Esophagus muscularis mucosa (tissue), 4 donors: ENCODE results near the gene AMFR. TPM values are rescaled to one million over a fixed set of nuclear protein-coding genes. Genes with fewer than 3 reads are reported as not detected.

Experiments
- DNase-seq: peaks from one replicate; pipeline ENCODE4 v3.0.0-alpha.2; 2017; ENCODE audit errors: extremely low spot score
- H3K27ac ChIP-seq, 4 donors: fragments of 200-600 bp; sonication (generic); replicated peaks in 1 of 4; 1 replicate in 3 of 4; 2 replicates in 1 of 4; pipeline ENCODE4 v1.5.1; 2016 to 2019; ENCODE audit warnings: mild to moderate bottlenecking in 1 of 4
- H3K27me3 ChIP-seq, 4 donors: fragments of 200-600 bp; sonication (generic); one replicate each; pipeline versions ENCODE4 v1.5.1 to v1.6.0; 2016 to 2019
- H3K36me3 ChIP-seq, 4 donors: fragments of 200-600 bp; sonication (generic); one replicate each; pipeline ENCODE4 v1.5.1; 2016 to 2019
- H3K4me1 ChIP-seq, 4 donors: fragments of 200-600 bp; sonication (generic); one replicate each; pipeline ENCODE4 v1.5.1; 2016 to 2019
- H3K4me3 ChIP-seq, 4 donors: fragments of 200-600 bp; sonication (generic); 1 replicate in 2 of 4; 2 replicates in 2 of 4; pipeline ENCODE4 v1.5.1; 2016 to 2019; ENCODE audit warnings: mild to moderate bottlenecking in 4 of 4, moderate library complexity in 1 of 4
- H3K9me3 ChIP-seq, 4 donors: fragments of 200-600 bp; sonication (generic); 1 replicate in 3 of 4; 2 replicates in 1 of 4; pipeline ENCODE4 v1.5.1; 2016 to 2019
- EP300 ChIP-seq: sonication (generic); formaldehyde crosslinking; IDR thresholded peaks from one replicate; pipeline ENCODE4 v1.6.1; 2017; ENCODE audit warnings: antibody characterized with exemption
- POLR2A ChIP-seq: fragments of 450-650 bp; IDR thresholded peaks from one replicate; pipeline ENCODE4 v1.6.1; 2017; ENCODE audit warnings: antibody characterized with exemption, moderate library complexity, mild to moderate bottlenecking, low read depth
- POLR2AphosphoS5 ChIP-seq, 2 donors: sonication (generic); formaldehyde crosslinking; IDR thresholded peaks; one replicate each; pipeline ENCODE4 v1.6.1; 2017; ENCODE audit warnings: antibody characterized with exemption in 2 of 2
- WGBS: methylation state at CpG from one replicate; pipeline ENCODE4 v1.1.5; 2018; 5-methylcytosine and 5-hydroxymethylcytosine counted together
- intact Hi-C: fragments of 100-400 bp; cut with DNase I; formaldehyde crosslinking; loops from one replicate; pipeline ENCODE4 v1.15.1; 2023
- total RNA-seq, 4 donors: library from RNA; depleted of rRNA; stranded (reverse); fragments of >200 nt; gene quantifications; one replicate each; pipeline versions ENCODE4 v1.1.0 to v1.2.1, GENCODE V29; 2016
- TF ChIP-seq, protein P1 (sequence below), 3 experiments: fragments of 200-600 bp in 2 of 3; fragments of 450-650 bp in 1 of 3; sonication (generic) in 2 of 3; IDR thresholded peaks; one replicate each; pipeline ENCODE4 v1.5.1; 2017 to 2019; ENCODE audit warnings: antibody characterized with exemption in 3 of 3, mild to moderate bottlenecking in 2 of 3, moderate library complexity in 1 of 3

The AMFR gene
- total RNA-seq, 4 donors from 2014 or later: 150 to 205 (median 179) TPM

DNA sequence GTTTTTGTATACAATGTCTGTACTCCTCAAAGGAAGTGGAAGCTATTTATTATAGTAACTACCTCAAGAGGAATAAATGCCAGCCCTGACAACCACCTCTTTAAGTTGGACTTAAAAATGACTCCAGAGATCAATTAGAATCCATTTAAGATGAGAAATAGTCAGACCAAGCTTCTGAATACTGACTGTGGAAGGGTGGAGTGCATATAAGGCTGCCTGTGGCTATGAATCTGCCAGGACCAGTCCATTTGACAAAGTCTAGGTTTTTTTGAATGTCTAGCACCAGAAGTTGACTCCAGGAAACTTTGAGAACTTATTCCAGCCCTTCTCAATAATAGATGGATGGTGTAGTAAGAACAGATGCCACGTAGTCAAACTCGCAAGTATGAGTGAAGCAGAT, 41.0 kb upstream of the AMFR start:
- intact Hi-C loops: no loop called here
- no peak overlapping the region for H3K4me3 ChIP-seq
- TF ChIP-seq, protein P1, sequence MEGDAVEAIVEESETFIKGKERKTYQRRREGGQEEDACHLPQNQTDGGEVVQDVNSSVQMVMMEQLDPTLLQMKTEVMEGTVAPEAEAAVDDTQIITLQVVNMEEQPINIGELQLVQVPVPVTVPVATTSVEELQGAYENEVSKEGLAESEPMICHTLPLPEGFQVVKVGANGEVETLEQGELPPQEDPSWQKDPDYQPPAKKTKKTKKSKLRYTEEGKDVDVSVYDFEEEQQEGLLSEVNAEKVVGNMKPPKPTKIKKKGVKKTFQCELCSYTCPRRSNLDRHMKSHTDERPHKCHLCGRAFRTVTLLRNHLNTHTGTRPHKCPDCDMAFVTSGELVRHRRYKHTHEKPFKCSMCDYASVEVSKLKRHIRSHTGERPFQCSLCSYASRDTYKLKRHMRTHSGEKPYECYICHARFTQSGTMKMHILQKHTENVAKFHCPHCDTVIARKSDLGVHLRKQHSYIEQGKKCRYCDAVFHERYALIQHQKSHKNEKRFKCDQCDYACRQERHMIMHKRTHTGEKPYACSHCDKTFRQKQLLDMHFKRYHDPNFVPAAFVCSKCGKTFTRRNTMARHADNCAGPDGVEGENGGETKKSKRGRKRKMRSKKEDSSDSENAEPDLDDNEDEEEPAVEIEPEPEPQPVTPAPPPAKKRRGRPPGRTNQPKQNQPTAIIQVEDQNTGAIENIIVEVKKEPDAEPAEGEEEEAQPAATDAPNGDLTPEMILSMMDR (IDR thresholded peaks at IDR 0.05): no peak
- TF ChIP-seq EP300 (no peak), POLR2A (no peak), POLR2AphosphoS5 (IDR thresholded peaks at IDR 0.05) (no peak)
- no peaks in the 10 kb centered on the region for H3K4me1 ChIP-seq
- DNase-seq: no peak
- WGBS: 97% methylated on average over 2 of the region's 2 CpGs
- H3K36me3 ChIP-seq: peaks cover 57 to 95% (median 87%) of the 10 kb centered on the region in 4 donors
- no peak overlapping the region for H3K27ac ChIP-seq
- no peaks in the 10 kb centered on the region for H3K27me3 ChIP-seq
- no peaks in the 10 kb centered on the region for H3K9me3 ChIP-seq

- no peak overlapping the region for H3K27ac ChIP-seq
- no peak overlapping the region for H3K4me3 ChIP-seq
- H3K27me3 ChIP-seq: no peaks in the 10 kb centered on the region
- no peak for DNase-seq
- TF ChIP-seq, protein P1 (IDR thresholded peaks at IDR 0.05): no peak
- TF ChIP-seq POLR2AphosphoS5 (IDR thresholded peaks at IDR 0.05) (no peak), POLR2A (no peak), EP300 (no peak)
- no peaks in the 10 kb centered on the region for H3K4me1 ChIP-seq
- WGBS: 91% methylated on average over 6 of the region's 6 CpGs
- H3K36me3 ChIP-seq: peaks cover 39 to 94% (median 83%) of the 10 kb centered on the region in 4 donors
- no peaks in the 10 kb centered on the region for H3K9me3 ChIP-seq
- intact Hi-C loops: no loop called here
Measured at GRCh38 chr16:56463153-56463552, 37.8 kb upstream of the AMFR start.

DNA sequence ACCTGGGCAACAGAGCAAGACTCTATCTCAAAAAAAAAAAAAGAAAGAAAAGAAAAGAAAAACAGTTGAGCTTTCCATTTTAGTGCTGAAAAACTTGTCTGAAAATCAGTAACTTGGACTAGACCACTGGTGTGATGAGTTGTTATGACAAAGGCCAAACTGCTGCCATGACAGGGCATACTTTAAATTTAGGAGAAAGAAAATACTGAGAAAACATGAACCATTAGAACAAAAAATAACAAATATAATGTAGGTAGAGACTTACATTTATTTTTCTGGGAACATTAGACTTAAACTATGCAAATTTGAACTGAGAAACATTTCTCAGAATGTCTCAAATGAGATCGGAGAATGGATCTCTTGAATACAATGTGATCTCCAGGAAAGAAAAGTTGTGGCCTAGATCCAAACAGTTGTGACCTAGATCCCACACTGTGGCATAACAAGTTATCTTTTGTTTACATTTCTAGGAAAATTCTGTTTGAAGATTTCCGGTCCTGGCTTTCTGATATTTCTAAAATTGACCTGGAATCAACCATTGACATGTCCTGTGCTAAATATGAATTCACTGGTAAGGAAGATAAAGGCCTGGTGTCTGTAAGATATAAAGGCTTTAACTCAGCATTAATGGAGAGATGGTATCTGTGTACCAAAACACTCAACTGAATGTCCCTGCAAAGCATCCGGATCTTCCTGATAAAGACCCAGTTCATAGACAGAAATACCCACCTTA, 36.9 kb upstream of the AMFR start:
- DNase-seq: no peak
- Histone ChIP-seq H3K27ac (no peak overlapping the region), H3K4me3 (no peak overlapping the region), H3K4me1 (no peaks in the 10 kb centered on the region), H3K36me3 (peaks cover 30 to 94% (median 82%) of the 10 kb centered on the region in 4 donors), H3K27me3 (no peaks in the 10 kb centered on the region), H3K9me3 (no peaks in the 10 kb centered on the region)
- no peak for TF ChIP-seq POLR2A
- TF ChIP-seq, protein P1 (IDR thresholded peaks at IDR 0.05): no peak
- TF ChIP-seq EP300: no peak
- no peak for TF ChIP-seq POLR2AphosphoS5 (IDR thresholded peaks at IDR 0.05)
- 80% methylated on average over 3 of the region's 3 CpGs for WGBS
- intact Hi-C loops: no loop called here

DNA sequence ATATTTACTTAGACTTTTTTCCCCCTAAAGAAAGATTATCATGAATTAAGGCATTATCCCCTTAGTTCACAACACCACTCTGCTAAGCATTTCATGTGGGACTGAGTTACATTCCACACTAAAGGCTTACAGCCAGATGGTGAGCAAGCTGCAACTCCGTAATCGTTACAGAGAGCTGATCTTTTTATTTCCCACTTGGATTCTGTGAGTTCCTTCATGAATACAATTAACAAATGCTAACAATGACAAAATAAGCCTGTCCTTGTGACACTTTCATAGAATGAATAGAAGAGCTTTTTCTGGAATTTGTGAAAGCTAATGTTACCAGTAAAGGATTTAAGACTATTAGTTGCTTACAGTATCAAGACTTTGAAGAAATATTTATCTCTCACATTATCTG, 34.8 kb upstream of the AMFR start:
- DNase-seq: no peak
- Histone ChIP-seq H3K4me1 (no peaks in the 10 kb centered on the region), H3K4me3 (no peak overlapping the region), H3K9me3 (no peaks in the 10 kb centered on the region), H3K27ac (no peak overlapping the region), H3K27me3 (no peaks in the 10 kb centered on the region), H3K36me3 (peaks cover 34 to 94% (median 81%) of the 10 kb centered on the region in 4 donors)
- 80% methylated on average over 2 of the region's 2 CpGs for whole genome bisulfite sequencing
- TF ChIP-seq POLR2A (no peak), EP300 (no peak), POLR2AphosphoS5 (IDR thresholded peaks at IDR 0.05) (no peak)
- TF ChIP-seq, protein P1 (IDR thresholded peaks at IDR 0.05): no peak
- intact Hi-C loops: no loop called here
